HG03139 (cell line): Measurements from ENCODE around the gene ARHGAP42.

Experiments
- ATAC-seq: cut with Tn5 transposase; IDR thresholded peaks from one replicate; pipeline ENCODE4 v1.9.1; 2021; ENCODE audit not compliant: unreplicated experiment

Gene ARHGAP42

DNA sequence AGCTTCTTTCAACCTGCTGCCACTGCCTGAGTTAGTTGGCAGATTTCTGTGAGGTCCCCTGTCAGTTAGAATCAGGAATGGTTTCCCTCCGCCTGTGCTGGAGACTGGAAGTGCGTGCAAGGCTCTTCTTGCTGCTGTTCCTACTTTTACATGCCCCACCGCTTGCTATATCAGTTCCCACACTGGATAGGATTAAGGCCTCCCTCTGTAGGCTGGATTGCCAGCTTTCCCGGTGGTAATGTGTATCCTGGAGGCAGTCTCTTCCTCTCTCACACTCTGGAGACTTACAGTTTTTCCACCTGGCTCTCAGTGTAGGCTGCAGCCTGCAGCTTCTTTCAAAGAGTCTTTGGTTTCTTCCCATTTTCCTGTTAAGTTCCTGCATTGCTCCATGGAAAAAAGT lies 66.5 kb downstream of the ARHGAP42 start:
- ATAC-seq = no peak

- ATAC-seq = no peak
Measured at GRCh38 chr11:100756559-100756958, 69.5 kb downstream of the ARHGAP42 start.

- no peak for ATAC-seq
Measured at GRCh38 chr11:100757646-100758045, 70.6 kb downstream of the ARHGAP42 start.

- ATAC-seq = no peak
Measured at GRCh38 chr11:100759106-100759505, 72.0 kb downstream of the ARHGAP42 start.

- no peak for ATAC-seq
Measured at GRCh38 chr11:100759856-100760255, 72.8 kb downstream of the ARHGAP42 start.

DNA sequence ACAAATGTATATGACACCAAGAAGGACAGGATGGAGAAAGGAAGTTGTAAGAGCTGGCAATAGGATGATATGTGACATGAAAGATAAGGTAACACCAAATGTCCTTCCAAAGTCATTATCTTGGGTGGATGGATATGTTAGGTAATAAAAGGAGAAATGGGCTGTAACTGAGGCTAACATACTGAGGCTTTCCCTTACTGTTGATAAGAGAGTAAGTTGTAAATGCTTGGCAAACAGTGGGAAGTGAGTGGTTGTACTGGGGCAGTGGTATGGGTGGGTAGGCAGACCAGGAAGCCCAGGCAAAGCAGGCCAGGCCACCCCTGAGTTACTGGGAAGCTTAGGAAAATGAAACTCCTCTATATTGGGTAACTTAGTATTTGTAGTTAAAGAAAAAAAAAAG lies 73.7 kb downstream of the ARHGAP42 start:
- ATAC-seq = no peak

- ATAC-seq = no peak
Measured at GRCh38 chr11:100761841-100762240, 74.8 kb downstream of the ARHGAP42 start.

- no peak for ATAC-seq
Measured at GRCh38 chr11:100766764-100767163, 79.7 kb downstream of the ARHGAP42 start.

DNA sequence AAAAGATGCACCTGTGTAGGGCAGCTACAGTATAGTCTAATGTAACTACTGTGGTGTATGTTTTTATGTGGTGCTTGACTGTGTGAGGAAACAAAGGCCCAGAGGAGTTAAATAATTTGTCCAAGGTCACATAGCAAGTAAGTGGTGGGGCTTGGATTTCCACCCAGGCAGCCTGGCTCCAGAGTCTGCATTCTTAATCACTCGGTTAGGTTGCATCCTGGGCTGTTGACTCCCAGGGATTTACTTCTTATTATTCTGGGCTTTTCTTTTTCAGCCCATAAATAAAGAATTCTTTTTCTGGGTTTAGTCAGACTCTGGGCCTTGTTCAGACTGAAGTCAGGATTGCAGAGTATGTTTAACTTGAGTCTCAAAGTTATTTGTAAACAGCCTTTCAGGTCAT lies 82.1 kb downstream of the ARHGAP42 start:
- no peak for ATAC-seq

DNA sequence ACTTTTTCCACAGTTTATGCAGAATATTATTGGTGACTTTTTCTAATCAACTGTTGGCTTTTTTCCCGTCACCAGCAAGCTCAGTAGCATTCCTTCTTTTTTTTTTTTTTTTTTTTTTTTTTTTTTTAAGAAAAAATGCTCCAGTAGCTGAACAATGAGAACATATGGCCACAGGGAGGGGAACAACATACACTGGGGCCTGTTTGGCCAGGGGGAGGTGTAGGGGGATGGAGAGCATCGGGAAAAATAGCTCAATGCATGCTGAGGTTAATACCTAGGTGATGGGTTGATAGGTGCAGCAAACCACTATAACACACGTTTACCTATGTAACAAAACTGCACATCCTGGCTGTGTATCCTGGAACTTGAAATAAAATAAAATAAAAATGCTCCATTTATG lies 82.5 kb downstream of the ARHGAP42 start:
- no peak for ATAC-seq

DNA sequence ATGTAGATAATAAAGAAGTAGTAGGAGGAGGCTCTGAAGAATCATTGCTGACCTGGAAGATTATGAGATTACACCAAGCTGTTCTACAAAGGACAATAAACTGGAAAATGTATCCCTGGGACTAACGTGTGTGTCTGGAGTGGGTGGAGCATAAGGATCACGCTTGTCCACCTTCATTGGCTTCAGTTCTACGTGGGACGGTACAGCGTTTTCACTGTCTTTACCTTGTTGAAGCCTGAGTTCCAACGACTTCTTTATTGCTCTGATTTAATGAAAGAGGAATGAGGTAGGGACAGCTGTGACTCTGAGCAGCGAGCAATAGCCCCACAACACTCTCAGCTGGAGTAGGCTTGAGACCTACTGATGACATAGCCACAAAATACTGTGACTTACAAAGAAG lies 87.0 kb downstream of the ARHGAP42 start:
- ATAC-seq = no peak

DNA sequence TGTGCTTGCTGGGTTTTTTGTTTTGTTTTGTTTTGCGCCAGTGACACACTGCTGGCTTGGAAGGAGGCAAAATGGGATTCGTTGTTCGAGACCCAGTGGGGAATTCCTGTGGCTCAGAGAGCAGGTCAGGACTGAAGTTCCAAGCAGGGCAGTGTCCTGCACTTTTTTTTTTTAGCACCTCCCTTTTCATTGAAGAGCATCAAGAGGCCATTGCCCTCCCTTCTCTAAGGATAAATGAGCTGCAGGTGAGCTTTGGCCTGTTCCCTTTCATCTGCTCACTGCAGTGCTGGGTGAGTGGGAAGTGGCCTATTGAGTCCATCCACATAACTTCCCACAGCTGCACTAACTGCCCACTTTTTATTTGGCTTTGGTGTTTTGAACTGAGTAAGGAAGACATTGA lies 87.8 kb downstream of the ARHGAP42 start:
- no peak for ATAC-seq

GRCh38 chr11:100776212-100776896 lies 89.3 kb downstream of the ARHGAP42 start:
- no peak for ATAC-seq

DNA sequence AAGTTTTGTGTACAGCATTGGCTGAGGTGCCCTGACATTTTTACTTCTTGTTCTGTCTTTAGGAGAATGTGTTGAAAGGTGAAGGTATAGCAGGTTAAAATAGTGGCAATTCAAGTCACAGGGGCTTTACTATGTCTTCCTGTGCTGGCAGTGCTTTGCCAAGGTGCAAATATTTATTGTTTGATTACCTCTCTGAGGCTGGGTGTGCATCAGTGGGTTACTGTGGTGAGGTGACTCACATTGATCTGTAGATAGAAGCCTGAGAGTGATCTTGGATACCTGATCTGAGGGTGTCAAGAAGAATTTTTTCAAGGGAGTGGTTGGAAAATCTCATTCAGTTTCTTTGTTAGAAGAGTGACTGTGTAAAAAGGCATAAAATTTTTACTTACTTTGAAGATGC lies 90.0 kb downstream of the ARHGAP42 start:
- no peak for ATAC-seq

DNA sequence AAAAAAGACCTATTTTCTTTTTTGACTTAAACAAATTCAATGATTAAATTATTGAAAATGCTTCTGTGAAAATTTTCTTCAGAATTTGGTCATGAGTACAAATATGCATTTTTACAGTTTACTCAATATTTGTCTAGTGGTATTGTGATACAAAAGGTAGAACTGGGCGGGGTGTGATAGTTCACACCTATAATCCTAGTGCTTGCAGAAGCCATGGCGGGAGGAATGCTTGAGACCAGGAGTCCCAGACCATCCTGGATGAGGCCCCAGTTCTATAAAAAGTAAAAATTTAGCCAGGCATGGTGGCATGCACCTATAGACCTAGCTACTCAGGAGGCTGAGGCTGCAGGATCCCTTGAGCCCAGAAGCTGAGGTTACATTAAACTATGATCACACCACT lies 90.6 kb downstream of the ARHGAP42 start:
- no peak for ATAC-seq

DNA sequence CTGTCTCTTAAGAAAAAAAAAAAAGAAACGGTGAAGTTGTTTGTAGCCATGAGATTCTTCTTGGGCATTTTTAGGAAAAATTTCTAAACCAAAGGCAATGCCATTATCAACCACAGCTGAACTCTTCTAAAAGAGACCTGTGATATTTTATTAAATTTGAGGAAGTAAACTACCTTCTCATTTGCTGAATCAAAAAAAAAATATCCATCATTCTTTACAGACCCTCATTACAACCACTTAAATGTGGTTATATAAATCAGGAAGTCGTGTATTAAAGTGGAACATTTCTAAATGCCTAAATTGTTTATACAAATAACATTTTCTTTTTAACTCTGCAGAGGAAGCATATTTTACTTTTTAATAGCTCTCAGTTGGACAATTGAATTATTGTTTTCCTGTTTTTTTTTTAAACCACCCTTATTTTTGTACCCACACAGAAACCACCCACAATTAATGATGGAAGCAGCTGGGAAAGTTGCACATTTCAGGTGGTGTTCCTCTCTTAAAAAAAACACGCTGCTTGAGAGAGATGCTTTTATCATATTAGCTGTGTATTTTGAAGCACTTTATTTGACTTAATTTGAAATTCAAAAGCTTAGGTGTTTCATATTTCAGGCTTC lies 91.2 kb downstream of the ARHGAP42 start:
- no peak for ATAC-seq

GRCh38 chr11:100780470-100780869 lies 93.4 kb downstream of the ARHGAP42 start:
- no peak for ATAC-seq

- ATAC-seq = no peak
Measured at GRCh38 chr11:100785148-100785983, 98.3 kb downstream of the ARHGAP42 start.

DNA sequence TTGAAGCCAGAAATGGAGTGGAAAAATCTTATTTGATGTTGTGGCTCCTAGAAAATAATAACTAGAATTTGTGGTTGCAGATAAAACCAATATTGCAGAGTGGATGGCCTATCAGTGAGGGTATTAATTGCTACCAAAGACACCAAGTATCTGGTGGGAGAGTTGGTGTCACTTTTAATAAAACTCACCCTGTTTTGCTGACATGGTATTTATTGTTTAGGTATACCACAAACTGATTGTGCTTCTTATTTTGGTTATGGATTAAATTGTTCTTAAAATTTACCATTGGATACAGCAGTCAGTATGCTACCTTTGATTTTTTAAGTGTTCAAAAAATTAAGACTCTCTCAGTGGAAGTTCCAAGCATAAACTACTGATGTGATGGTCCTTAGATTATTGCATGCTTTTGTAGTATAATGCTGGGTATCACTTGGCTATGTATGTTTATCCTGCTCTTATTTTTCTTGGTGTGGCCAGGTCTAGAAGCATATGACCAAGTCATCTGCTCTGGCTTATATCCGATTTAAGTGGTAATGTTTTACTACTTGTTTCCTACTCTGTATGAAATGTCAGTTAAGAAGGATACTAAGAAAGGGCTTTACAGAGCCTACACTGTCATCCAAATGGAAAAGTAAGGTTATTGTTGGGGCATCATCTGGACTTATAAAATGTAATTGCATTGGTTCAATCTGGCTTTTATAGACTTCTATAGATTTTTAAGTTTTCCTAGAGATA lies 101.6 kb downstream of the ARHGAP42 start:
- no peak for ATAC-seq

- ATAC-seq = no peak
Measured at GRCh38 chr11:100789500-100789899, 102.4 kb downstream of the ARHGAP42 start.

- ATAC-seq = no peak
Measured at GRCh38 chr11:100790073-100790472, 103.0 kb downstream of the ARHGAP42 start.
